Skin epidermis (tissue), 12 donors: Measurements from ENCODE around the gene CFAP210.
"Not testable (repeated sequence)": the region's sequence is repeated elsewhere in the genome, so short reads cannot be mapped to it uniquely, and the experiment has no call there.

ENCODE experiments used
- H3K27ac ChIP-seq, 21 experiments: fragments of 200-600 bp; sonication (generic) in 11 of 21; one replicate each; pipeline ENCODE4 v1.5.0; 2020; ENCODE audit warnings: mild to moderate bottlenecking in 3 of 21, inconsistent platforms in 2 of 21, moderate library complexity in 2 of 21
- H3K4me3 ChIP-seq, 7 experiments: fragments of 200-600 bp; sonication (generic) in 2 of 7; one replicate each; pipeline ENCODE4 v1.5.0; 2020; ENCODE audit warnings: inconsistent platforms in 2 of 7, mild to moderate bottlenecking in 2 of 7, moderate library complexity in 1 of 7

CFAP210 gene

GRCh38 chr2:169644173-169644572 is 50.0 kb downstream of the CFAP210 start:
- H3K27ac ChIP-seq, result no peak overlapping the region
- no peak overlapping the region for H3K4me3 ChIP-seq

- no peak overlapping the region for H3K4me3 ChIP-seq
- no peak overlapping the region for H3K27ac ChIP-seq
Measured at GRCh38 chr2:169641464-169641863, 52.7 kb downstream of the CFAP210 start.

- Histone ChIP-seq H3K4me3 (no peak overlapping the region), H3K27ac (no peak overlapping the region)
Measured at GRCh38 chr2:169640104-169640503, 54.1 kb downstream of the CFAP210 start.

DNA sequence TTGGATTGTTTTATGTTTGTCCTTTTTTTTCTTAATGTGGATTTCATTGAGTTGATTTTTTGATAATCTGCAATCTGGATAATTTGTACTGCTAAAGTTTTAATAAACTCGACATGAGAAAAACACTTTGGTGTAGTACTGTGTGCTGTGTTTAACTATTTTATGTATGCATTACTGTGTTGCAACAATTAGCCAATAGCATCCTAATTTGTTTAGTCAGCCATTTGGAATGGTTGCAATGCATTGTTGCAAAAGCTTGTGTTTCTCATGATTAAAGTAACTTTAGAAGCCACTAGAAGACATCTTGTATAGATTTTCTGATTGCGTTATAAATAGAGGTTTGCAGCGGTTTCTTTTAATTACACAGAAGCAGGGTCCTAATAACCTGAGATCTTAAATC is 56.6 kb downstream of the CFAP210 start:
- H3K4me3 ChIP-seq, result no peak overlapping the region

GRCh38 chr2:169636440-169637097 is 57.6 kb downstream of the CFAP210 start:
- H3K27ac ChIP-seq, result no peak overlapping the region
- H3K4me3 ChIP-seq, result no peak overlapping the region

More for the DNA sequence above, 56.6 kb downstream of the CFAP210 start:
- no peak overlapping the region for H3K27ac ChIP-seq

DNA sequence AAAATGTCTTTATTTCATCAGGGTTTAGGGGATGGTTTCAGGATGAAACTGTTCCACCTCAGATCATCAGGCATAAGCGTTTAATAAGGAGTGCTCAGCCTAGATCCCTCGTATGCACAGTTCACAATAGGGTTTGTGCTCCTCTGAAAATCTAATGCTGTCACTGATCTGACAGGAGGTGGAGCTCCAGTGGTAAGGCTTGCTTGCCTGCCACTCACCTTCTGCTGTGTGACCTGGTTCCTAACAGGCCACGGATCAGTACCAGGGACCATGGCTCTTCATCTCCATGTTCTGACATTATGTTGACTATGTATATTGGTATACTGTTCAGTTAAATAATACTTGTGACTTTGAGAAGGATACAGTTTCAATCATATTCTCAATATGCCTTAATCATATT is 68.4 kb downstream of the CFAP210 start:
- H3K27ac ChIP-seq, result no peak overlapping the region
- H3K4me3 ChIP-seq, result no peak overlapping the region

- no peak overlapping the region for H3K4me3 ChIP-seq
- no peak overlapping the region for H3K27ac ChIP-seq
Measured at GRCh38 chr2:169623235-169623634, 71.0 kb downstream of the CFAP210 start.

GRCh38 chr2:169620509-169620908 is 73.7 kb downstream of the CFAP210 start:
- no peak overlapping the region for H3K27ac ChIP-seq
- no peak overlapping the region for H3K4me3 ChIP-seq

- Histone ChIP-seq H3K27ac (no peak overlapping the region), H3K4me3 (no peak overlapping the region)
Measured at GRCh38 chr2:169619946-169620345, 74.3 kb downstream of the CFAP210 start.

DNA sequence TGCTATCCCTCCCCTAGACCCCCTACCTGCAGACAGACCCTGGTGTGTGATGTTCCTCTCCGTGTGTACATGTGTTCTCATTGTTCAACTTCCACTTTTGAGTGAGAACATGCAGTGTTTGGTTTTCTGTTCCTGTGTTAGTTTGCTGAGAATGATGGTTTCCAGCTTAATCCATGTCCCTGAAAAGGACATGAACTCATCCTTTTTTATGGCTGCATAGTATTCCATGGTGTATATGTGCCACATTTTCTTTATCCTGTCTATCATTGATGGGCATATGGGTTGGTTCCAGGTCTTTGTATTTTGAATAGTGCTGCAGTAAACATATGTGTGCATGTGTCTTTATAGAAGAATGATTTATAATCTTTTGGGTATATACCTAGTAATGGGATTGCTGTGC is 78.2 kb downstream of the CFAP210 start:
- not testable (repeated sequence) for H3K27ac ChIP-seq

DNA sequence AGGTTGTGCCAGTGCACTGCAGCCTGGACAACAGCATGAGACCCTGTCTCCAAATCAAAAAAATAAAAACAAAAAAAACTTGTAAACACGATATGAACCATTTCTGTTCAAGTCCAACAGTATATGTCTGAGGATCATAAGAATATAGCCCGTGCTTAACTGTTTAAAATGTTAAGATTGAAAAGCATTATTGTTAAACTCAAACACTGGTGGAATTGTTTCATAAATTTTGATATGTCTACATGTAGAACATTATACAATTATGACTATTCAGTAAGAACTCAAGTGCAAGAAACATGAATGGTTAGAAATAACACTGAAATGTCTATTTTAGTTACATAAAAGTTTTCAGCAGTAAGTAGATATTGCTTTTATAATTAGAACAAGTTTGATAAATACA is 80.3 kb downstream of the CFAP210 start:
- Histone ChIP-seq H3K4me3 (no peak overlapping the region), H3K27ac (no peak overlapping the region)

More for the DNA sequence above, 78.2 kb downstream of the CFAP210 start:
- H3K4me3 ChIP-seq, result not testable (repeated sequence)

- H3K27ac ChIP-seq, result no peak overlapping the region
- H3K4me3 ChIP-seq, result no peak overlapping the region
Measured at GRCh38 chr2:169609264-169609663, 84.9 kb downstream of the CFAP210 start.

- no peak overlapping the region for H3K27ac ChIP-seq
- no peak overlapping the region for H3K4me3 ChIP-seq
Measured at GRCh38 chr2:169599568-169599967, 94.6 kb downstream of the CFAP210 start.

- no peak overlapping the region for H3K27ac ChIP-seq
- no peak overlapping the region for H3K4me3 ChIP-seq
Measured at GRCh38 chr2:169598982-169599381, 95.2 kb downstream of the CFAP210 start.

DNA sequence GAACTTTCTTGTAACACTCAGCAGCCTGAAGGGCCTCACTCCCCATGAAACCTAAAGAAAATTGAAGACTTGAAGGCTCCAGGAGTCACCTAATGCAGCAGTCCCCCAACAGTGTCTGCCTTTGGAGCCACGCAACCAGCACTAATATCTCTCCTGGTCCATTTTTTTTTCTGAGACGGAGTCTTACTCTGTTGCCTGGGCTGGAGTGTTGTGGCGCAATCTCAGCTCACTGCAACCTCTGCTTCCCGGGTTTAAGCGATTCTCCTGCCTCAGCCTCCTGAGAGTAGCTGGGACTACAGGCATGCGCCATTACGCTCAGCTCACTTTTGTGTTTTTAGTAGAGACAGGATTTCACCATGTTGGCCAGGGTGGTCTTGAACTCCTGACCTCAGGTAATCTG is 97.7 kb downstream of the CFAP210 start:
- H3K4me3 ChIP-seq, H3K27ac ChIP-seq: not testable (repeated sequence)
